HepG2 (cell line): ENCODE measurements around the gene FFAR1.

Experiments
- CTCF ChIP-seq: sonication (generic); formaldehyde crosslinking; IDR thresholded peaks from 2 replicates; pipeline ENCODE4 v1.5.0; 2020; ENCODE audit warnings: mild to moderate bottlenecking, missing genetic modification reagents, moderate library complexity
- ESRRA ChIP-seq: sonication (generic); formaldehyde crosslinking; IDR thresholded peaks from 2 replicates; pipeline ENCODE4 v1.5.1; 2020; ENCODE audit warnings: mild to moderate bottlenecking, low read depth, missing genetic modification reagents
- NCOR1 ChIP-seq: fragments of 200-600 bp; sonication (generic); IDR thresholded peaks from 2 replicates; pipeline ENCODE4 v1.7.0; 2017; ENCODE audit warnings: antibody characterized with exemption, low read length, borderline replicate concordance
- PRMT3 ChIP-seq: sonication (generic); formaldehyde crosslinking; IDR thresholded peaks from 2 replicates; pipeline ENCODE4 v1.8.1; 2022; ENCODE audit warnings: low read depth, mild to moderate bottlenecking, moderate library complexity, missing genetic modification reagents, borderline replicate concordance
- YY1 ChIP-seq: IDR thresholded peaks from 2 replicates; pipeline ENCODE4 v1.6.1; 2011; ENCODE audit warnings: low read length, low read depth, moderate library complexity, mild to moderate bottlenecking; ENCODE audit not compliant: insufficient read depth, insufficient replicate concordance
- ZNF513 ChIP-seq: sonication (generic); formaldehyde crosslinking; conservative IDR thresholded peaks from 2 replicates; pipeline ENCODE4 v1.5.0; 2020; ENCODE audit warnings: missing genetic modification reagents
- ZNF639 ChIP-seq: conservative IDR thresholded peaks from 2 replicates; pipeline ENCODE4 v1.6.1; 2018; ENCODE audit warnings: missing genetic modification reagents

DNA sequence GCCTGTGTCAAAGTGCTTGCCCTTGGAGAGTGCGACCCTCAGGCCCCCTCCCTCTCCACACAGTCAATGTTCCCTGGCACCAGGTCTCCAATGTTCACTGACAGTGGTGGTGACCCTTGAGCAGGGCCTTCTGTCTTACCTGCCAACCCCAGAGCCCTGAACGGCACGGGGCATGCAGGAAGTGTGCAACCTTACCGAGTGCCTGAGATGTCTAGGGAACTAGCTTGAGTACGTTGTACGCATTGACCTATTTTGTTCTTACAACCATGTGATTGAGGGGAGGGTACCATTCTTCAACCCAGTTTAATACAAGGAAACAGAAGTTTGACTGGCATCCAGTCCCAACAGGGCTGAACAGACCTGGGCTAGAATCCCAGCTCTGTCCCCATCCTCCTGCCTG lies 42.5 kb upstream of the FFAR1 start:
- no peak for TF ChIP-seq CTCF (CRISPR knock-in tag)
- TF ChIP-seq NCOR1 = no peak
- TF ChIP-seq ESRRA (CRISPR knock-in tag) = no peak
- TF ChIP-seq ZNF639 (CRISPR knock-in tag) = no peak
- no peak for TF ChIP-seq YY1
- TF ChIP-seq ZNF513 (CRISPR knock-in tag) = no peak
- TF ChIP-seq PRMT3 = no peak
